Stimulated activated naive CD8-positive, alpha-beta T cell treated with anti-CD3 and anti-CD28 coated beads, Interleukin-15, amount 100 ng/mL, for 72 hours (primary cell): ENCODE data around the gene CASP14.
A peak's percentile ranks its signal among the peaks of the same experiment; 100 is the strongest.
"Not testable (repeated sequence)": the region's sequence is repeated elsewhere in the genome, so short reads cannot be mapped to it uniquely, and the experiment has no call there.

ENCODE experiments used
- ATAC-seq: fragments of 150-1000 bp; cut with Tn5 transposase; 2 replicates; pipeline ENCODE4 v1.10.0; 2021; ENCODE audit warnings: mild to moderate bottlenecking, moderate library complexity
- DNase-seq, 2 donors: peaks; one replicate each; pipeline ENCODE4 v3.0.0; 2021 to 2022
- H3K27ac Mint-ChIP-seq, 2 donors: one replicate each; pipeline ENCODE4 v1.8.0; 2022; ENCODE audit warnings: mild to moderate bottlenecking in 2 of 2, mixed read lengths in 2 of 2, moderate library complexity in 2 of 2
- H3K27me3 Mint-ChIP-seq: one replicate; pipeline ENCODE4 v1.8.0; 2022; ENCODE audit warnings: mixed read lengths
- H3K4me1 Mint-ChIP-seq: one replicate; pipeline ENCODE4 v1.8.0; 2022; ENCODE audit warnings: mild to moderate bottlenecking, mixed read lengths
- H3K4me3 Mint-ChIP-seq, 2 donors: one replicate each; pipeline ENCODE4 v1.8.0; 2022; ENCODE audit warnings: mild to moderate bottlenecking in 2 of 2, mixed read lengths in 2 of 2, moderate library complexity in 1 of 2
- H3K9me3 Mint-ChIP-seq, 2 donors: one replicate each; pipeline ENCODE4 v1.8.0; 2022; ENCODE audit warnings: mixed read lengths in 2 of 2

Gene CASP14

DNA sequence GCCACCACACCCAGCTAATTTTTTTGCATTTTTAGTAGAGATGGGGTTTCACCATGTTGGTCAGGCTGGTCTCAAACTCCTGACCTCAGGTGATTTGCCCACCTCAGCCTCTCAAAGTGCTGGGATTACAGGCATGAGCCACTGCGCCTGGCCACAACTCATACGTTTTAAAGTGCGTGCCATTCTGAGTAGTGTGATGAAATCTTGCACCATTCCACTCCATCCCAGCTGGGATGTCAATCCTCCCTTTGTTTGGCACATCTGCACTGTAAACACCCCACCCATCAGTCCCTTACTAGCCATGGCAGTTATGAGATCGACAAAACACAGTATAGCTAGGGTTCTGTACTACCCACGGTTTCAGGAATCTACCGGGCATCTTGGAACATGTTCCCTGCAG lies 48.7 kb downstream of the CASP14 start:
- not testable (repeated sequence) for DNase-seq, H3K4me1 Mint-ChIP-seq, H3K27ac Mint-ChIP-seq, H3K27me3 Mint-ChIP-seq, H3K9me3 Mint-ChIP-seq, H3K4me3 Mint-ChIP-seq, ATAC-seq

GRCh38 chr19:15098460-15098859 lies 49.2 kb downstream of the CASP14 start:
- H3K4me3 Mint-ChIP-seq = no peak overlapping the region
- DNase-seq = no peak
- H3K4me1 Mint-ChIP-seq = no peaks in the 10 kb centered on the region
- H3K9me3 Mint-ChIP-seq = peaks cover 5 to 7% of the 10 kb centered on the region in 2 donors
- no peaks in the 10 kb centered on the region for H3K27me3 Mint-ChIP-seq
- peak overlapping the region in 1 of 2 donors; percentile 1 for H3K27ac Mint-ChIP-seq
- ATAC-seq = no peak

DNA sequence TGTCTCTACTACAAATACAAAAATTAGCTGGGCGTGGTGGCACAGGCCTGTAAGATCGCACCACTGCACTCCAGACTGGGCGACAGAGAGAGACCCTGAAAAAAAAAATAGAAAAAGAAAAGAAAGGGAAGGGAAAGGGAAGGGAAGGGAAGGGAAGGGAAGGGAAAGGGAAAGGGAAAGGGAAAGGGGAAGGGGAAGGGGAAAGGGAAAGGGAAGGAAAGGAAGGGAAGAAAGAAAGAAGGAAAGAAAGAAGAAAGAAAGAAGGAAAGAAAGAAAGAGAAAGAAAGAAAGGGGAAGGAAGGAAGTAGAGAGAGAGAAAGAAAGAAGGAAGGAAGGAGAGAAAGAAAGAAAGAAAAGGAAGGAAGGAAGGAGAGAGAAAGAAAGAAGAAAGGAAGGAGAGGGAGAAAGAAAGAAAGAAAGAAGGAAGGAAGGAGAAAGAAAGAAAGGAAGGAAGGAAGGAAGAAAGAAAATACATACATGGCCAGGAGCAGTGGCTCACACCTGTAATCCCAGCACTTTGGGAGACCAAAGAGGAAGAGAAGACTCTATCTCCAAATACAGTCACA lies 49.8 kb downstream of the CASP14 start:
- no peak overlapping the region for H3K27ac Mint-ChIP-seq
- no peaks in the 10 kb centered on the region for H3K27me3 Mint-ChIP-seq
- DNase-seq = no peak
- H3K4me3 Mint-ChIP-seq = no peak overlapping the region
- no peak for ATAC-seq
- H3K9me3 Mint-ChIP-seq = peaks cover 11% of the 10 kb centered on the region in 2 donors
- H3K4me1 Mint-ChIP-seq = no peaks in the 10 kb centered on the region

GRCh38 chr19:15101479-15102082 lies 52.3 kb downstream of the CASP14 start:
- no peaks in the 10 kb centered on the region for H3K27me3 Mint-ChIP-seq
- peaks cover 21 to 30% of the 10 kb centered on the region in 2 donors for H3K9me3 Mint-ChIP-seq
- ATAC-seq (peak; percentile 85), DNase-seq (peak; percentile 55 to 62)
- H3K4me1 Mint-ChIP-seq = peaks cover 2% of the 10 kb centered on the region
- H3K4me3 Mint-ChIP-seq = no peak overlapping the region
- peak overlapping the region in 1 of 2 donors; percentile 30 for H3K27ac Mint-ChIP-seq

- H3K4me3 Mint-ChIP-seq = no peak overlapping the region
- no peak overlapping the region for H3K27ac Mint-ChIP-seq
- H3K9me3 Mint-ChIP-seq = peaks cover 21 to 30% of the 10 kb centered on the region in 2 donors
- no peak for ATAC-seq
- DNase-seq = no peak
- peaks cover 20% of the 10 kb centered on the region for H3K4me1 Mint-ChIP-seq
- H3K27me3 Mint-ChIP-seq = no peaks in the 10 kb centered on the region
Observed at GRCh38 chr19:15104003-15104402, 54.7 kb downstream of the CASP14 start.

DNA sequence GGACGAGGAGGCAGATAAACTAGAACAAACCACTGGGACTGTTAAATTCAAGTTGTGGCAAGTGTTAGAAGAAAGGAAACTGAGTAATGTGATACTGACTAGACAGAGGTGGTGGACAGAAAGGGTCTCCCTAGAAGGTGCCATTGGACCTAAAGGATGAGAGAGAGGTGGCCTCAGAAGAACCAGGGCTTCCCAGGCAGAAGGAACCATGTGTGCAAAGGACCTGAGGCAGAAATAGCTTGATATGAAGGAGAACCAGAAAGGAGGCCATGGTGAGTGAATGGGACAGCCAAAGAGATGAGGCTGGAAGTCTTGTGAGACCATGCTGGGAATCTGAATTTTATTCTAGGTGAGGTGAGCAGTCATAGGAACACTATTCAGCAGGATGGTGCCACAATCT lies 55.1 kb downstream of the CASP14 start:
- no peaks in the 10 kb centered on the region for H3K27me3 Mint-ChIP-seq
- peaks cover 20% of the 10 kb centered on the region for H3K4me1 Mint-ChIP-seq
- peaks cover 21 to 30% of the 10 kb centered on the region in 2 donors for H3K9me3 Mint-ChIP-seq
- H3K27ac Mint-ChIP-seq = no peak overlapping the region
- no peak overlapping the region for H3K4me3 Mint-ChIP-seq
- ATAC-seq (no peak), DNase-seq (no peak)

GRCh38 chr19:15105044-15105443 lies 55.8 kb downstream of the CASP14 start:
- no peak overlapping the region for H3K4me3 Mint-ChIP-seq
- DNase-seq (no peak), ATAC-seq (no peak)
- H3K4me1 Mint-ChIP-seq = peaks cover 20% of the 10 kb centered on the region
- H3K27ac Mint-ChIP-seq = no peak overlapping the region
- H3K27me3 Mint-ChIP-seq = no peaks in the 10 kb centered on the region
- H3K9me3 Mint-ChIP-seq = peaks cover 21 to 30% of the 10 kb centered on the region in 2 donors

DNA sequence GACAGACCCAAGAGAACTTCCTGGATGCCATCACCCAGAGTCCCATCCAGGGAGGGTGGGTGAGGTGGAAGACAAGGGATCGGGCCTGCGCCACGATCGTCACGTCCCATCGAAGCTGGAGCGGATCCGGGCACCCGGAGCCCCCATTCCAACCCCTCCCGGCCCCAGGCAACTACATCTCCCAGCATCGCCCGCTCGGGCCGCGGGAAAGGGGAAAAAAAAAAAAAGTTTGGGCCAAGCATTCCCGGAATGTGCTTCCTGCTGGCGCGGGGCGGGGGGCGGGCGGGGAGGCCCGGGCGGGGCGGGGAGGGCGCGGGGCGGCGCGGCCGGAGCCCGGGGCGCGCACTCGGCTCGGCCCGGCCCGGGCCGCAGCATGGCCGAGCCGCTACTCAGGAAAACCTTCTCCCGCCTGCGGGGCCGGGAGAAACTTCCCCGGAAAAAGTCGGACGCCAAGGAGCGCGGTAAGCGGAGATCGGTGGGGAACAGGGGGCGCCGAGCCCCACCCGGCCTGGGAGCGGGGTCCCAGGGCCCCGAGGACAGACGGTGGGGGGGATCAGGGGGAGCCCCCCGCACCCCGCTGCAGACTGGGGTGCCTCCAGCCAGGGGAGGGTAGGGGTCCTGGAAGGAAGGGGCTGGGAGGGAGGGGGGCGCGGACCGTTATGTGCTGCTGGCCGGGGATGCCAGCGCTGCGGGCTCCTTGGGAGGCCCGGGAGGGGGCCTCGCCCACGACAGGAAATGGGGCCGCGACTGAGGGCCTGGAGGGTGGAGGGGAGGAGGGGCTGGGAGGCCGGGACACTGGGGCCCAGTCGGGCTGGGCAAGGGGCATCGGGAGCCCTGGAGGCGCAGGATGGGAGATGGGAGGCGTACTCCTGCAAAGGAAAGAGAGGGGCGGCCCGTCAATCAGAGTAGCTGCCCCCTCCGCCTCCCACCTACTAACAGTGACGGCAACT lies 58.1 kb downstream of the CASP14 start, which contains the start of gene SYDE1:
Gene SYDE1, plus strand, starts transcription at position 341 of the 950 bp plus-strand sequence. Its CDS starts 33 bp downstream, at position 374.
- ATAC-seq (peak; percentile 82), DNase-seq (peak; percentile 56 to 68)
- Mint-ChIP-seq H3K4me3 (peak within 1 kb of the TSS; percentile 73 to 89), H3K27ac (peak within 1 kb of the TSS; percentile 90 to 98), H3K9me3 (peaks cover 17 to 30% of the 10 kb centered on the region in 2 donors), H3K4me1 (peaks cover 20% of the 10 kb centered on the region), H3K27me3 (no peaks in the 10 kb centered on the region)
